Measurements from ENCODE around the gene VCPKMT. TPM values are rescaled to one million over a fixed set of nuclear protein-coding genes. Genes with fewer than 3 reads are reported as not detected.

VCPKMT gene
- polyA plus RNA-seq, 1 donor (not counting 4 experiments of a cell fraction or from before 2014, with no cell fraction given): 9.4 TPM

- Histone ChIP-seq H3K4me1 (ENCODE audit: control insufficient read depth, extremely low read depth, insufficient read depth, low read length) (peaks cover 9% of the 10 kb centered on the region), H3K36me3 (ENCODE audit: control insufficient read depth in 2 of 2, extremely low read depth in 1 of 2, insufficient read depth in 2 of 2, low read length in 2 of 2) (no peaks in the 10 kb centered on the region), H4K20me1 (ENCODE audit: control insufficient read depth, extremely low read depth, insufficient read depth, low read length) (no peaks in the 10 kb centered on the region), H2AFZ (ENCODE audit: control insufficient read depth, low read length) (no peak overlapping the region), H3K4me2 (ENCODE audit: control insufficient read depth, extremely low read depth, insufficient read depth, low read depth, low read length) (no peak overlapping the region), H3K27me3 (ENCODE audit: control insufficient read depth, extremely low read depth, insufficient read depth, low read length) (no peaks in the 10 kb centered on the region), H3K79me2 (ENCODE audit: control insufficient read depth, insufficient read depth, low read length) (no peaks in the 10 kb centered on the region), H3K27ac (ENCODE audit: control insufficient read depth, insufficient read depth, low read length) (no peak overlapping the region), H3K9me1 (ENCODE audit: control insufficient read depth, extremely low read depth, insufficient read depth, low read length) (no peaks in the 10 kb centered on the region), H3K9me3 (ENCODE audit: control insufficient read depth, low read depth, low read length) (no peaks in the 10 kb centered on the region), H3K9ac (ENCODE audit: control insufficient read depth, extremely low read depth, insufficient read depth, low read length) (no peak overlapping the region), H3K4me3 (ENCODE audit: control insufficient read depth in 2 of 3, extremely low read depth in 1 of 3, insufficient read depth in 2 of 3, low read depth in 1 of 3, low read length in 3 of 3) (no peak overlapping the region)
- dilution Hi-C loops (cut with MboI; ENCODE audit: extremely low pct_ligation_motif_present, low sequenced_read_pairs): no loop called here
- DNase-seq (ENCODE audit: low read depth, low spot score): no peak
- no peak for FAIRE-seq
- TF ChIP-seq EZH2 (IDR thresholded peaks at IDR 0.05; ENCODE audit: low read length): no peak
- TF ChIP-seq, protein P1, sequence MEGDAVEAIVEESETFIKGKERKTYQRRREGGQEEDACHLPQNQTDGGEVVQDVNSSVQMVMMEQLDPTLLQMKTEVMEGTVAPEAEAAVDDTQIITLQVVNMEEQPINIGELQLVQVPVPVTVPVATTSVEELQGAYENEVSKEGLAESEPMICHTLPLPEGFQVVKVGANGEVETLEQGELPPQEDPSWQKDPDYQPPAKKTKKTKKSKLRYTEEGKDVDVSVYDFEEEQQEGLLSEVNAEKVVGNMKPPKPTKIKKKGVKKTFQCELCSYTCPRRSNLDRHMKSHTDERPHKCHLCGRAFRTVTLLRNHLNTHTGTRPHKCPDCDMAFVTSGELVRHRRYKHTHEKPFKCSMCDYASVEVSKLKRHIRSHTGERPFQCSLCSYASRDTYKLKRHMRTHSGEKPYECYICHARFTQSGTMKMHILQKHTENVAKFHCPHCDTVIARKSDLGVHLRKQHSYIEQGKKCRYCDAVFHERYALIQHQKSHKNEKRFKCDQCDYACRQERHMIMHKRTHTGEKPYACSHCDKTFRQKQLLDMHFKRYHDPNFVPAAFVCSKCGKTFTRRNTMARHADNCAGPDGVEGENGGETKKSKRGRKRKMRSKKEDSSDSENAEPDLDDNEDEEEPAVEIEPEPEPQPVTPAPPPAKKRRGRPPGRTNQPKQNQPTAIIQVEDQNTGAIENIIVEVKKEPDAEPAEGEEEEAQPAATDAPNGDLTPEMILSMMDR (optimal IDR thresholded peaks at IDR 0.05 in 1 of 3, IDR thresholded peaks at IDR 0.05 in 1 of 3, conservative IDR thresholded peaks at IDR 0.05 in 1 of 3; ENCODE audit: extremely low read depth in 1 of 3, insufficient read depth in 2 of 3, low read length in 3 of 3): no peak
These were observed 46.1 kb downstream of the VCPKMT start for GRCh38 chr14:50070230-50070629.

- Histone ChIP-seq H3K9ac (ENCODE audit: control insufficient read depth, extremely low read depth, insufficient read depth, low read length) (no peak overlapping the region), H3K4me3 (ENCODE audit: control insufficient read depth in 2 of 3, extremely low read depth in 1 of 3, insufficient read depth in 2 of 3, low read depth in 1 of 3, low read length in 3 of 3) (no peak overlapping the region), H3K9me3 (ENCODE audit: control insufficient read depth, low read depth, low read length) (no peaks in the 10 kb centered on the region), H3K36me3 (ENCODE audit: control insufficient read depth in 2 of 2, extremely low read depth in 1 of 2, insufficient read depth in 2 of 2, low read length in 2 of 2) (no peaks in the 10 kb centered on the region), H3K27me3 (ENCODE audit: control insufficient read depth, extremely low read depth, insufficient read depth, low read length) (no peaks in the 10 kb centered on the region), H3K27ac (ENCODE audit: control insufficient read depth, insufficient read depth, low read length) (no peak overlapping the region), H3K4me1 (ENCODE audit: control insufficient read depth, extremely low read depth, insufficient read depth, low read length) (peaks cover 9% of the 10 kb centered on the region), H4K20me1 (ENCODE audit: control insufficient read depth, extremely low read depth, insufficient read depth, low read length) (no peaks in the 10 kb centered on the region), H3K79me2 (ENCODE audit: control insufficient read depth, insufficient read depth, low read length) (no peaks in the 10 kb centered on the region), H2AFZ (ENCODE audit: control insufficient read depth, low read length) (no peak overlapping the region), H3K9me1 (ENCODE audit: control insufficient read depth, extremely low read depth, insufficient read depth, low read length) (no peaks in the 10 kb centered on the region), H3K4me2 (ENCODE audit: control insufficient read depth, extremely low read depth, insufficient read depth, low read depth, low read length) (no peak overlapping the region)
- FAIRE-seq (no peak), DNase-seq (ENCODE audit: low read depth, low spot score) (no peak)
- TF ChIP-seq EZH2 (IDR thresholded peaks at IDR 0.05; ENCODE audit: low read length): no peak
- TF ChIP-seq, protein P1 (optimal IDR thresholded peaks at IDR 0.05 in 1 of 3, IDR thresholded peaks at IDR 0.05 in 1 of 3, conservative IDR thresholded peaks at IDR 0.05 in 1 of 3; ENCODE audit: extremely low read depth in 1 of 3, insufficient read depth in 2 of 3, low read length in 3 of 3): no peak
- dilution Hi-C loops (cut with MboI; ENCODE audit: extremely low pct_ligation_motif_present, low sequenced_read_pairs): no loop called here
These were observed 47.0 kb downstream of the VCPKMT start for GRCh38 chr14:50069325-50069724.
